HepG2 (cell line): ENCODE results near the gene KBTBD13. TPM values are rescaled to one million over a fixed set of nuclear protein-coding genes. Genes with fewer than 3 reads are reported as not detected.

Experiments used
- ARID2 ChIP-seq: sonication (generic); formaldehyde crosslinking; IDR thresholded peaks from 2 replicates; pipeline ENCODE4 v1.8.1; 2022; ENCODE audit warnings: mild to moderate bottlenecking, missing genetic modification reagents, borderline replicate concordance
- EEA1 ChIP-seq: sonication (generic); formaldehyde crosslinking; IDR thresholded peaks from 2 replicates; pipeline ENCODE4 v1.5.1; 2020; ENCODE audit warnings: mild to moderate bottlenecking, missing genetic modification reagents, borderline replicate concordance
- ETV6 ChIP-seq: sonication (generic); formaldehyde crosslinking; conservative IDR thresholded peaks from 2 replicates; pipeline ENCODE4 v1.4.0; 2020; ENCODE audit warnings: missing genetic modification reagents
- GABPA ChIP-seq, 2 experiments: IDR thresholded peaks; 2 replicates each; pipeline ENCODE4 v1.6.1; 2011 to 2016; ENCODE audit warnings: low read depth in 2 of 2, low read length in 1 of 2, missing biosample characterization in 1 of 2, missing genetic modification characterization in 1 of 2
- GLI4 ChIP-seq: sonication (generic); formaldehyde crosslinking; IDR thresholded peaks from 2 replicates; pipeline ENCODE4 v1.5.1; 2020; ENCODE audit warnings: missing genetic modification reagents, mild to moderate bottlenecking, moderate library complexity, borderline replicate concordance
- MATR3 ChIP-seq: sonication (generic); formaldehyde crosslinking; IDR thresholded peaks from 2 replicates; pipeline ENCODE4 v1.4.0; 2020; ENCODE audit warnings: missing genetic modification reagents
- MNT ChIP-seq: fragments of 450-650 bp; IDR thresholded peaks from 2 replicates; pipeline ENCODE4 v1.6.1; 2016
- PRPF4 ChIP-seq: fragments of 200-400 bp; formaldehyde crosslinking; IDR thresholded peaks from 2 replicates; pipeline ENCODE4 v1.6.1; 2016; ENCODE audit warnings: low read length, low read depth; ENCODE audit not compliant: poor library complexity, severe bottlenecking
- SKI ChIP-seq: fragments of 450-650 bp; IDR thresholded peaks from one replicate; pipeline ENCODE4 v1.6.1; 2018; ENCODE audit warnings: mild to moderate bottlenecking; ENCODE audit not compliant: partially characterized antibody
- SKIL ChIP-seq: sonication (generic); formaldehyde crosslinking; IDR thresholded peaks from 2 replicates; pipeline ENCODE4 v1.8.0; 2022; ENCODE audit warnings: missing genetic modification reagents, mild to moderate bottlenecking, moderate library complexity, borderline replicate concordance
- SYNCRIP ChIP-seq: fragments of 200-400 bp; formaldehyde crosslinking; IDR thresholded peaks from 2 replicates; pipeline ENCODE4 v1.6.1; 2018; ENCODE audit warnings: mild to moderate bottlenecking, low read depth, low read length; ENCODE audit not compliant: insufficient read depth
- TEAD2 ChIP-seq: sonication (generic); formaldehyde crosslinking; IDR thresholded peaks from 2 replicates; pipeline ENCODE4 v1.9.0; 2021; ENCODE audit warnings: missing genetic modification reagents
- U2AF1 ChIP-seq: fragments of 200-400 bp; formaldehyde crosslinking; optimal IDR thresholded peaks from 2 replicates; pipeline ENCODE3; 2017; ENCODE audit warnings: mild to moderate bottlenecking, low read depth, low read length
- ZKSCAN5 ChIP-seq: sonication (generic); formaldehyde crosslinking; IDR thresholded peaks from 2 replicates; pipeline ENCODE4 v1.5.1; 2020; ENCODE audit warnings: mild to moderate bottlenecking, missing genetic modification reagents
- ZNF20 ChIP-seq: sonication (generic); formaldehyde crosslinking; IDR thresholded peaks from 2 replicates; pipeline ENCODE4 v1.4.0; 2020; ENCODE audit warnings: mild to moderate bottlenecking, moderate library complexity, missing genetic modification reagents
- ZNF33B ChIP-seq: sonication (generic); formaldehyde crosslinking; IDR thresholded peaks from 2 replicates; pipeline ENCODE4 v1.5.1; 2020; ENCODE audit warnings: mild to moderate bottlenecking, missing genetic modification reagents
- ZNF672 ChIP-seq: sonication (generic); formaldehyde crosslinking; IDR thresholded peaks from 2 replicates; pipeline ENCODE4 v1.8.1; 2022; ENCODE audit warnings: missing genetic modification reagents
- polyA plus RNA-seq, 8 experiments: library from polyadenylated mRNA; depleted of rRNA in 3 of 8; stranded (reverse) in 7 of 8; unstranded in 1 of 8; fragments of >200 nt; fragmentation: Illumina TruSeq in 4 of 8; extraction: Trizol in 4 of 8; gene quantifications; 2 replicates each; pipeline versions ENCODE4 v1.2.1 to v1.2.3, GENCODE V29; 2011 to 2016; ENCODE audit warnings: low read depth in 4 of 8, missing spikeins in 1 of 8, mixed read lengths in 1 of 8; ENCODE audit not compliant: insufficient read depth in 1 of 8
- total RNA-seq, 5 experiments: library from RNA; depleted of rRNA; stranded (reverse); fragments of >200 nt; fragmentation: Illumina TruSeq; extraction: Trizol; gene quantifications; 2 replicates each; pipeline ENCODE4 v1.2.3, GENCODE V29; 2016; ENCODE audit warnings: low read depth in 1 of 5
- TF ChIP-seq, protein P1 (sequence below): sonication (generic); formaldehyde crosslinking; IDR thresholded peaks from 2 replicates; pipeline ENCODE4 v1.5.1; 2020; ENCODE audit warnings: mild to moderate bottlenecking, missing genetic modification reagents, moderate library complexity
- TF ChIP-seq, protein P2 (sequence below), 2 experiments: sonication (generic) in 1 of 2; formaldehyde crosslinking in 1 of 2; IDR thresholded peaks; 2 replicates each; pipeline versions ENCODE4 v1.5.1 to v1.6.1; 2011 to 2020; ENCODE audit warnings: borderline replicate concordance in 1 of 2, low read depth in 1 of 2, low read length in 1 of 2, mild to moderate bottlenecking in 1 of 2, missing genetic modification reagents in 1 of 2, moderate library complexity in 1 of 2

KBTBD13 gene
- total and polyA plus RNA-seq, 2 of the 13 experiments (the other 11 are each of a cell fraction or from before 2014, with no cell fraction given) = not detected

GRCh38 chr15:65028921-65029735, 47.4 kb upstream of the KBTBD13 start, which contains the start of gene MTFMT (continued):
- TF ChIP-seq ARID2 = no peak
- no peak for TF ChIP-seq ZNF672 (CRISPR knock-in tag)
- TF ChIP-seq U2AF1 = no peak
- TF ChIP-seq SYNCRIP = no peak
- TF ChIP-seq ZKSCAN5 = no peak
- no peak for TF ChIP-seq MNT
- no peak for TF ChIP-seq SKI
- no peak for TF ChIP-seq SKIL (CRISPR knock-in tag)
- no peak for TF ChIP-seq ETV6 (CRISPR knock-in tag)
- no peak for TF ChIP-seq ZNF20 (CRISPR knock-in tag)
- no peak for TF ChIP-seq EEA1 (CRISPR knock-in tag)
- TF ChIP-seq TEAD2 (CRISPR knock-in tag) = no peak
- TF ChIP-seq PRPF4 = no peak
- no peak for TF ChIP-seq MATR3 (CRISPR knock-in tag)
- no peak for TF ChIP-seq ZNF33B (CRISPR knock-in tag)
- no peak; the same call in 1 of the 2 replicates for TF ChIP-seq GLI4 (CRISPR knock-in tag)
- TF ChIP-seq, protein P1, sequence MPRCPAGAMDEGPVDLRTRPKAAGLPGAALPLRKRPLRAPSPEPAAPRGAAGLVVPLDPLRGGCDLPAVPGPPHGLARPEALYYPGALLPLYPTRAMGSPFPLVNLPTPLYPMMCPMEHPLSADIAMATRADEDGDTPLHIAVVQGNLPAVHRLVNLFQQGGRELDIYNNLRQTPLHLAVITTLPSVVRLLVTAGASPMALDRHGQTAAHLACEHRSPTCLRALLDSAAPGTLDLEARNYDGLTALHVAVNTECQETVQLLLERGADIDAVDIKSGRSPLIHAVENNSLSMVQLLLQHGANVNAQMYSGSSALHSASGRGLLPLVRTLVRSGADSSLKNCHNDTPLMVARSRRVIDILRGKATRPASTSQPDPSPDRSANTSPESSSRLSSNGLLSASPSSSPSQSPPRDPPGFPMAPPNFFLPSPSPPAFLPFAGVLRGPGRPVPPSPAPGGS (CRISPR knock-in tag) = peak; percentile 84; the same call in 1 of the 2 replicates
- TF ChIP-seq GABPA (IDR thresholded peaks at IDR 0.05; ENCODE audit: low read depth, low read length) = no peak
- TF ChIP-seq GABPA (CRISPR knock-in tag; IDR thresholded peaks at IDR 0.05; ENCODE audit: low read depth) = 0 out of 2 replicates have a peak, but pooled peaks have one; percentile 3
- TF ChIP-seq, protein P2, sequence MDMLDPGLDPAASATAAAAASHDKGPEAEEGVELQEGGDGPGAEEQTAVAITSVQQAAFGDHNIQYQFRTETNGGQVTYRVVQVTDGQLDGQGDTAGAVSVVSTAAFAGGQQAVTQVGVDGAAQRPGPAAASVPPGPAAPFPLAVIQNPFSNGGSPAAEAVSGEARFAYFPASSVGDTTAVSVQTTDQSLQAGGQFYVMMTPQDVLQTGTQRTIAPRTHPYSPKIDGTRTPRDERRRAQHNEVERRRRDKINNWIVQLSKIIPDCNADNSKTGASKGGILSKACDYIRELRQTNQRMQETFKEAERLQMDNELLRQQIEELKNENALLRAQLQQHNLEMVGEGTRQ (IDR thresholded peaks at IDR 0.05; ENCODE audit: low read depth, low read length) = no peak
- TF ChIP-seq, protein P2 (CRISPR knock-in tag; IDR thresholded peaks at IDR 0.05; ENCODE audit: borderline replicate concordance) = no peak
